GM18498 (cell line): ENCODE results near the gene PCDHGA10.
"Not testable (repeated sequence)": the region's sequence is repeated elsewhere in the genome, so short reads cannot be mapped to it uniquely, and the experiment has no call there.

Experiments
- ATAC-seq: cut with Tn5 transposase; IDR thresholded peaks from one replicate; pipeline ENCODE4 v1.9.1; 2021; ENCODE audit warnings: mild to moderate bottlenecking, moderate library complexity; ENCODE audit not compliant: unreplicated experiment

PCDHGA10 gene

DNA sequence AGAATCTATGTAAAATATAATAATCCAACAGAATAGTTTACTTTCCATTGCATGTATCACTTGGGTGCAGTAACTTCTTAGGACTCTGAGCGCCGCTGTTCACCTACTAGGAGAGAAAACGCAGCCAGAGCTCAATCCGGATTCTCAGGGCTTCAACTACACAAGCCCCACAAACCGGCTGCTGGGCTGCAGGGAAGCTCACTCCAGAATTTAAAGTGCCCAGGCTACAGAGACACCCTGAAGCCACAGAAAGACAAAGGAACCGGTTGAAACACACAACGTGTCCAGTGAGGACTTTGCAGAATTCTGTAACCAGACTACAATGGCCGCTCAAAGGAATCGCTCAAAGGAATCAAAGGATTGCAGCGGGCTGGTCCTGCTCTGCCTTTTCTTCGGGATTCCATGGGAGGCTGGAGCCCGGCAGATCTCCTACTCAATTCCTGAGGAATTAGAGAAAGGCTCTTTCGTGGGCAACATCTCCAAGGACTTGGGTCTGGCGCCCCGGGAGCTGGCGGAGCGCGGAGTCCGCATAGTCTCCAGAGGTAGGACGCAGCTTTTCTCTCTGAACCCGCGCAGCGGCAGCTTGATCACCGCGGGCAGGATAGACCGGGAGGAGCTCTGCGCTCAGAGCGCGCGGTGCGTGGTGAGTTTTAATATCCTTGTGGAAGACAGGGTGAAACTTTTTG, at the start of gene PCDHGA10:
TSS of gene PCDHGA10 (plus strand) at position 134 of the 686 bp plus-strand sequence. CDS start at position 323, 189 bp downstream.
- ATAC-seq: peak; percentile 86

GRCh38 chr5:141363952-141364660, 48.7 kb upstream of the PCDHGA10 start, which contains the start of gene PCDHGA5:
TSS of gene PCDHGA5 (plus strand) at chr5:141364162. CDS start at chr5:141364331, 169 bp downstream.
- ATAC-seq: no peak

DNA sequence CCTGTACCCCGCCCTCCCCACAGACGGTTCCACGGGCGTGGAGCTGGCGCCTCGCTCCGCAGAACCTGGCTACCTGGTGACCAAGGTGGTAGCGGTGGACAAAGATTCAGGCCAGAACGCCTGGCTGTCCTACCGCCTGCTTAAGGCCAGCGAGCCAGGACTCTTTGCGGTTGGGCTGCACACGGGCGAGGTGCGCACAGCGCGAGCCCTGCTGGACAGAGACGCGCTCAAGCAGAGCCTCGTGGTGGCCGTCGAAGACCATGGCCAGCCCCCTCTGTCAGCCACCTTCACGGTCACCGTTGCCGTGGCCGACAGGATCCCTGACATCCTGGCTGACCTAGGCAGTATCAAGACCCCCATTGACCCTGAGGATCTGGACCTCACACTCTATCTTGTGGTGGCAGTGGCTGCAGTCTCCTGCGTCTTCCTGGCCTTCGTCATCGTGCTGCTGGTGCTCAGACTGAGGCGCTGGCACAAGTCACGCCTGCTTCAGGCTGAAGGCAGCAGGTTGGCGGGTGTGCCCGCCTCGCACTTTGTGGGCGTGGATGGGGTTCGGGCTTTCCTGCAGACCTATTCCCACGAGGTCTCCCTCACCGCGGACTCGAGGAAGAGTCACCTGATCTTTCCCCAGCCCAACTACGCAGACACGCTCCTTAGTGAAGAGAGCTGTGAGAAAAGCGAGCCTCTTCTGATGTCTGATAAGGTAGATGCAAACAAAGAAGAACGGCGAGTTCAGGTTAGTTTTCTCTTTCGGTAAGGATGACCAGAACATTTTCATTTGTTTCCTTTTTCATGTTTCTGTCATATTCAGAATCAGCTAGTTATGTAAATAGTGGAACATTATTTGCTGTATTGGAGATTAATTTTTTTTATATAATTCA, 46.5 kb upstream of the PCDHGA10 start:
- ATAC-seq: no peak

DNA sequence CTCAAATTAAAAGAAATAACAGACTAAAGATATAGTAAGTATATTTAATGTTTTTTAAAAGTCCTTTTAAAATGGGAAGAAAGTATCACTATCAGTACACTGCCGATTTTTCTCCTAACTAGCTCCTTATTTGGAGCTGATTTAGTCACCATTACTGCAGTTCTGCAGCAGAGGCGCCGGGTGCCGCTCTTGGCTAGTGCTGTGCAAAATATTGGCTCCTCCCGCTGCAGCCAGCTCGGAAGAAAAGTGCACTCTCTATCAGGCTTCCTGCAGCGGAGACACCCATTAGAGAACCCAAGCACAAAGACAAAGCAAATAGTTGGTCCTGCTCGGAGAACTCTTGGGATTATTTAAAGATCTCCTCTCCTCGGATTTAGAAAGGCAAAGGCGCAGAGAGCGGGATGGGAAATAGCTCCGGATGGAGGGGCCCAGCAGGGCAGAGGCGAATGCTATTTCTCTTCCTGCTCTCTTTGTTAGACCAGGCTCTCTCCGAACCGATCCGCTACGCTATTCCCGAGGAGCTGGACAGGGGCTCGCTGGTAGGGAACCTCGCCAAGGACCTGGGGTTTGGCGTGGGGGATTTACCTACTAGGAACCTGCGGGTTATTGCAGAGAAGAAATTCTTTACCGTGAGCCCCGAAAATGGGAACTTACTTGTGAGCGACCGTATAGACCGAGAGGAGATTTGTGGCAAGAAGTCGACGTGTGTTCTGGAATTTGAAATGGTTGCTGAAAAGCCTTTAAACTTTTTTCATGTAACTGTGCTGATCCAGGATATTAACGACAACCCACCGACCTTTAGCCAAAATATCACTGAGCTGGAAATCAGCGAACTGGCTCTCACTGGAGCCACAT, 42.6 kb upstream of the PCDHGA10 start, which contains the start of gene PCDHGB3:
TSS of gene PCDHGB3 (plus strand) at position 249 of the 855 bp plus-strand sequence. CDS start at position 402, 153 bp downstream.
- peak; percentile 88 for ATAC-seq

DNA sequence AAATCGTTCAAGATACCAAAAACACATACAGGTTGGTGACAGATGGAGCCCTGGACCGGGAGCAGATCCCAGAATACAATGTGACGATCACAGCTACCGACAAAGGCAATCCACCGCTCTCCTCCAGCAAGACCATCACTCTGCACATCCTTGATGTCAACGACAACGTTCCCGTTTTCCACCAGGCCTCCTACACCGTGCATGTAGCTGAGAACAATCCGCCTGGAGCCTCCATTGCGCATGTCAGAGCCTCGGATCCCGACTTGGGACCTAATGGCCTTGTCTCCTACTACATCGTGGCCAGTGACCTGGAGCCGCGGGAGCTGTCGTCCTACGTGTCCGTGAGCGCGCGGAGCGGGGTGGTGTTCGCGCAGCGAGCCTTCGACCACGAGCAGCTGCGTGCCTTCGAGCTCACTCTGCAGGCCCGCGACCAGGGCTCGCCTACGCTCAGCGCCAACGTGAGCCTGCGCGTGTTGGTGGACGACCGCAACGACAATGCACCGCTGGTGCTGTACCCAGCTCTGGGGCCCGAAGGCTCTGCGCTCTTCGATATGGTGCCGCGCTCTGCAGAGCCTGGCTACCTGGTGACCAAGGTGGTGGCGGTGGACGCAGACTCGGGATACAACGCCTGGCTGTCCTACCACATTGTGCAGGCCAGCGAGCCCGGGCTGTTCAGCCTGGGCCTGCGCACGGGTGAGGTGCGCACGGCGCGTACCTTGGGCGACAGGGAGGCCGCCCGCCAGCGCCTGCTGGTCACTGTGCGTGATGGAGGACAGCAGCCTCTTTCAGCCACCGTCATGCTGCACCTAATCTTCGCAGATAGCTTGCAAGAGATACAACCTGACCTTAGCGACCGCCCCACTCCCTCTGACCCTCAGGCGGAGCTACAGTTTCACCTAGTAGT, 41.0 kb upstream of the PCDHGA10 start:
- ATAC-seq: no peak

DNA sequence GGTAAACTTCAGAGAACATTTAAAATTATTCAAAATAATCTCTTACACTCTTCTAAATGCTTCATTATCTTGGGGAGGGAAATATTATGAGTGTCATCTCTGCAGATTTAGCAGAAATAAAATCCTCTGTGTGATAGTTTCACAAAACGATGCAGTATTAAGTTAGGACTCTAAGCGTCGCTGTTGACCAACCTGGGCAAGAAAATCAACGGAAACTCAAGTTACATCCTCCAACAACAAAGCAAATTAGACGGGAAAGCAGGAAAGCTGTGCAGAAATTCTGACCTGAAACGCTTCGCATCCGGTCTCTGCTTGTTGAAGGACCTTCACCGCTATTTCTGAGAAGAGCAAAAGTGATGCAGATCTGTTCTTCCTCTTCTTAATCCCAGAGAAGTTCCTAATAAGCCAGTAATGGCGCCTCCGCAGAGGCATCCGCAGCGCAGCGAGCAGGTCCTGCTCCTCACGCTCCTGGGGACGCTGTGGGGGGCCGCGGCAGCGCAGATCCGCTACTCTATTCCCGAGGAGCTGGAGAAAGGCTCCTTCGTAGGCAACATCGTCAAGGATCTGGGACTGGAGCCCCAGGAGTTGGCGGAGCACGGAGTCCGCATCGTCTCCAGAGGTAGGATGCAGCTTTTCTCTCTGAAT, 39.0 kb upstream of the PCDHGA10 start, which contains the start of gene PCDHGA6:
TSS of gene PCDHGA6 (plus strand) at position 219 of the 645 bp plus-strand sequence. CDS start at position 412, 193 bp downstream.
- ATAC-seq: no peak

DNA sequence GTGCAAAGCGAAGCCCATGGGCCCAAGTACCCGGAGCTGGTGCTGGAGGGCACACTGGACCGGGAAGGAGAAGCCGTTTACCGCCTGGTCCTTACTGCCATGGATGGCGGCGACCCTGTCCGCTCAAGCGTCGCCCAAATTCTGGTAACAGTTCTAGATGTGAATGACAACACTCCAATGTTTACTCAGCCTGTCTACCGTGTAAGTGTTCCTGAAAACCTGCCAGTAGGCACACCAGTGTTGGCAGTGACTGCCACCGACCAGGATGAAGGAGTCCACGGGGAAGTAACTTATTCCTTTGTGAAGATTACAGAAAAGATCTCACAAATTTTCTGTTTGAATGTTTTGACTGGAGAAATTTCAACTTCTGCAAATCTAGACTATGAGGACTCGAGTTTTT, 38.2 kb upstream of the PCDHGA10 start:
- ATAC-seq: no peak

DNA sequence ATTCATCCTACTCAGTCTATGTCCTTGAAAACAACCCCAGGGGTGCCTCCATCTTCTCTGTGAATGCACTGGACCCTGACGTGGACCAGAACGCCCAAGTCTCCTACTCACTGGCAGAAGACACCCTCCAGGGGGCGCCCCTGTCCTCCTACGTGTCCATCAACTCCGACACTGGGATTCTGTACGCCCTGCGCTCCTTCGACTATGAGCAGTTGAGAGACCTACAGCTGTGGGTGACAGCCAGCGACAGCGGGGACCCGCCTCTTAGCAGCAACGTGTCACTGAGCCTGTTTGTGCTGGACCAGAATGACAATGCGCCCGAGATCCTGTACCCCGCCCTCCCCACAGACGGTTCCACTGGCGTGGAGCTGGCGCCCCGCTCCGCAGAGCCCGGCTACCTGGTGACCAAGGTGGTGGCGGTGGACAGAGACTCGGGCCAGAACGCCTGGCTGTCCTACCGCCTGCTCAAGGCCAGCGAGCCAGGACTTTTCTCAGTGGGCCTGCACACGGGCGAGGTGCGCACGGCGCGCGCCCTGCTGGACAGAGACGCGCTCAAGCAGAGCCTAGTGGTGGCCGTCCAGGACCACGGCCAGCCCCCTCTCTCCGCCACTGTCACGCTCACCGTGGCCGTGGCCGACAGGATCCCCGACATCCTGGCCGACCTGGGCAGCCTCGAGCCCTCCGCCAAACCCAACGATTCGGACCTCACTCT, 37.2 kb upstream of the PCDHGA10 start:
- ATAC-seq: not testable (repeated sequence)

DNA sequence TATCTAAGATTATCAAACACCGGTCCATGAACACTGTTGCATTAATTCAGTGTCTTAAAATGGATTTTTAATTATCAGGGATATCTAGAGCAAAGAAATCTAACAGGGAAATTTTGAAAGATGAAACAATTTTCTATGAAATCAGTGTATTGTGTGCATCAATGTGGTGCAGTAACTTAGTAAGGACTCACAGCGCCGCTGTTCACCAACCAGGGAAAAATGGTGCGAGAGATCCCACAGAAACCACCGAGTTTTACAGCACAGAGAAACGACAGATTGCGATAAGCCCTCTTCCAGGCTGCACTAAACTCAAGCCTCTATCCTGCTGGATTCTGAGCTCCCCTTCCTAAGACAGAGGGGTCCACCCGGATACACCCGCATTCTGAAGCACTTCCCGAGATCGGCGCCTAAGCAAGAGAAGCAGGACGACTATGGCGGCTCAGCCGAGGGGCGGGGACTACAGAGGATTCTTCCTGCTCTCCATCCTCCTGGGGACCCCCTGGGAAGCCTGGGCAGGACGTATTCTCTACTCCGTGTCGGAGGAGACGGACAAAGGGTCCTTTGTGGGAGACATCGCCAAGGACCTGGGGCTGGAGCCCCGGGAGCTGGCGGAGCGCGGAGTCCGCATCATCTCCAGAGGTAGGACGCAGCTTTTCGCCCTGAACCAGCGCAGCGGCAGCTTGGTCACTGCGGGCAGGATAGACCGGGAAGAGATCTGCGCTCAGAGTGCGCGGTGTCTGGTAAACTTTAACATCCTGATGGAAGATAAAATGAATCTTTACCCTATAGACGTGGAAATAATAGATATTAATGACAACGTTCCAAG, 30.1 kb upstream of the PCDHGA10 start, which contains the start of gene PCDHGA7:
TSS of gene PCDHGA7 (plus strand) at position 274 of the 826 bp plus-strand sequence. CDS start at position 432, 158 bp downstream.
- ATAC-seq: no peak

- no peak for ATAC-seq
These were observed 29.4 kb upstream of the PCDHGA10 start for GRCh38 chr5:141383345-141383744.

DNA sequence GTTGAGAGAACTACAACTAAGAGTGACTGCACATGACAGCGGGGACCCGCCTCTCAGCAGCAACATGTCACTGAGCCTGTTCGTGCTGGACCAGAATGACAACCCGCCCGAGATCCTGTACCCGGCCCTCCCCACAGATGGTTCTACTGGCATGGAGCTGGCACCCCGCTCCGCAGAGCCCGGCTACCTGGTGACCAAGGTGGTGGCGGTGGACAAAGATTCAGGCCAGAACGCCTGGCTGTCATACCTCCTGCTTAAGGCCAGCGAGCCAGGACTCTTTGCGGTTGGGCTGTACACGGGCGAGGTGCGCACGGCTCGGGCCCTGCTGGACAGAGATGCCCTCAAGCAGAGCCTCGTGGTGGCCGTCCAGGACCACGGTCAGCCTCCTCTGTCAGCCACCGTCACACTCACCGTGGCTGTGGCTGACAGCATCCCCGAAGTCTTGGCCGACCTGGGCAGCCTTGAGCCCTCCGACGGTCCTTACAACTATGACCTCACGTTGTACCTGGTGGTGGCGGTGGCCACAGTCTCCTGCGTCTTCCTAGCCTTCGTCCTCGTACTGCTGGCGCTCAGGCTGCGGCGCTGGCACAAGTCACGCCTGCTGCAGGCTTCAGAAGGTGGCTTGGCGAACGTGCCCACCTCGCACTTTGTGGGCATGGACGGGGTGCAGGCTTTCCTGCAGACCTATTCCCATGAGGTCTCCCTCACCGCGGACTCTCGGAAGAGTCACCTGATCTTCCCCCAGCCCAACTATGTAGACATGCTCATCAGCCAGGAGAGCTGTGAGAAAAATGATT, 28.1 kb upstream of the PCDHGA10 start:
- ATAC-seq: no peak

DNA sequence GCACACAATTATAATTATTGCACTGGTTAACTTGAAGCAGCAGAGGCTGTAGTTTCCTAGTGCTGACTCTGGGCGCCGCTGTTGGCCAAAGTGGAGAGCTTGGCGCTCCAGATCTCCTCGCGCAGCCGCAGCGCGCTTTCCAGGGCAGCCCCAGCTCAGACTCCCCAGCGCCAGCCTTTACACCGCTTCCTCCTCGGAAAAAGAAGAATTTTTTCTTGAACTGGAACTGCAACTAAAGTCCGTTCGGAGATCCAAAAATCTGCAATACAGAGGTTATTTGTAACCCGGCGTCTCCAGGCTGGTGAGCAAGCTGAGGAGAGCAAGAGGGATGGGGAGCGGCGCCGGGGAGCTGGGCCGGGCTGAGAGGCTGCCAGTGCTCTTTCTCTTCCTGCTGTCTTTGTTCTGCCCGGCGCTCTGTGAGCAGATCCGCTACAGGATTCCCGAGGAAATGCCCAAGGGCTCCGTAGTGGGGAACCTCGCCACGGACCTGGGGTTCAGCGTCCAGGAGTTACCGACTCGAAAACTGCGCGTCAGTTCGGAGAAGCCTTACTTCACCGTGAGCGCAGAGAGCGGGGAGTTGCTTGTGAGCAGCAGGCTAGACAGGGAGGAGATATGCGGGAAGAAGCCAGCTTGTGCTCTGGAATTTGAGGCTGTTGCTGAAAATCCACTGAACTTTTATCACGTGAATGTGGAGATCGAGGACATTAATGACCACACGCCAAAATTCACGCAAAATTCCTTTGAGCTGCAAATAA, 25.1 kb upstream of the PCDHGA10 start, which contains the start of gene PCDHGB4:
TSS of gene PCDHGB4 (plus strand) at position 142 of the 755 bp plus-strand sequence. CDS start at position 329, 187 bp downstream.
- not testable (repeated sequence) for ATAC-seq

- no peak for ATAC-seq
These were observed 24.1 kb upstream of the PCDHGA10 start for GRCh38 chr5:141388661-141389060.

DNA sequence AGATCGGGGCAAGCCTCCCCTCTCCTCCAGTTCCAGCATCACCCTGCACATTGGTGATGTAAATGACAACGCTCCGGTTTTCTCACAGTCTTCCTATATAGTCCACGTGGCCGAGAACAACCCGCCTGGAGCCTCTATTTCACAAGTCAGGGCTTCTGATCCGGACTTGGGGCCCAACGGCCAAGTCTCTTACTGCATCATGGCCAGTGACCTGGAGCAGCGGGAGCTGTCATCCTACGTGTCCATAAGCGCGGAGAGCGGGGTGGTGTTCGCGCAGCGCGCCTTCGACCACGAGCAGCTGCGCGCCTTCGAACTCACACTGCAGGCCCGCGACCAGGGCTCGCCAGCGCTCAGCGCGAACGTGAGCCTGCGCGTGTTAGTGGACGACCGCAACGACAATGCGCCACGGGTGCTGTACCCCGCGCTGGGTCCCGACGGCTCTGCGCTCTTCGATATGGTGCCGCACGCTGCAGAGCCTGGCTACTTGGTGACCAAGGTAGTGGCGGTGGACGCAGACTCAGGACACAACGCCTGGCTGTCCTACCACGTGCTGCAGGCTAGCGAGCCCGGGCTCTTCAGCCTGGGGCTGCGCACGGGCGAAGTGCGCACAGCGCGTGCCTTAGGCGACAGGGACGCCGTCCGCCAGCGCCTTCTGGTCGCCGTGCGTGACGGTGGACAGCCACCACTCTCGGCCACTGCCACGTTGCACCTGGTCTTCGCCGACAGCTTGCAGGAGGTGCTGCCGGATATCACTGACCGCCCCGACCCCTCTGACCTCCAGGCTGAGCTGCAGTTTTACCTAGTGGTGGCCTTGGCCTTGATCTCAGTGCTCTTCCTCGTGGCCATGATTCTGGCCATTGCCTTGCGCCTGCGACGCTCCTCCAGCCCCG, 23.4 kb upstream of the PCDHGA10 start:
- no peak for ATAC-seq
